GM23338 (cell line): ENCODE results near the gene CD163L1. TPM values are rescaled to one million over a fixed set of nuclear protein-coding genes. Genes with fewer than 3 reads are reported as not detected.

ENCODE experiments used
- ATAC-seq: fragments of 200-7000 bp; cut with Tn5 transposase; 3 replicates; pipeline ENCODE4 v1.9.1; 2020
- DNase-seq: peaks from one replicate; pipeline ENCODE4 v3.0.0-alpha.2; 2015; ENCODE audit warnings: low spot score
- H2AFZ ChIP-seq: fragments of 200-600 bp; sonication (generic); 2 replicates; pipeline ENCODE4 v1.8.0; 2016; ENCODE audit warnings: antibody characterized with exemption, mild to moderate bottlenecking, moderate library complexity
- H3F3A ChIP-seq: fragments of 200-600 bp; sonication (generic); replicated peaks from 2 replicates; pipeline ENCODE4 v1.8.0; 2017; ENCODE audit warnings: antibody characterized with exemption, mixed run types, low read depth
- H3K27ac ChIP-seq: fragments of 200-600 bp; sonication (generic); 2 replicates; pipeline ENCODE4 v1.6.1; 2016; ENCODE audit warnings: low read depth
- H3K27me3 ChIP-seq: fragments of 200-600 bp; sonication (generic); 2 replicates; pipeline ENCODE4 v1.8.0; 2016; ENCODE audit warnings: mild to moderate bottlenecking, mixed run types, moderate library complexity; ENCODE audit not compliant: insufficient read depth
- H3K36me3 ChIP-seq: fragments of 200-600 bp; sonication (generic); 2 replicates; pipeline ENCODE4 v1.8.0; 2016; ENCODE audit warnings: mild to moderate bottlenecking; ENCODE audit not compliant: insufficient read depth
- H3K4me1 ChIP-seq: fragments of 200-600 bp; sonication (generic); 2 replicates; pipeline ENCODE4 v1.8.0; 2016; ENCODE audit warnings: mild to moderate bottlenecking, moderate library complexity; ENCODE audit not compliant: insufficient read depth
- H3K4me2 ChIP-seq: fragments of 200-600 bp; sonication (generic); 2 replicates; pipeline ENCODE4 v1.7.1; 2017; ENCODE audit warnings: mixed run types
- H3K4me3 ChIP-seq: fragments of 200-600 bp; sonication (generic); 2 replicates; pipeline ENCODE4 v1.6.1; 2016; ENCODE audit warnings: mixed run types
- H3K79me2 ChIP-seq: fragments of 200-600 bp; sonication (generic); replicated peaks from 2 replicates; pipeline ENCODE4 v1.8.0; 2017; ENCODE audit warnings: mild to moderate bottlenecking; ENCODE audit not compliant: insufficient read depth
- H3K9me2 ChIP-seq: fragments of 200-600 bp; sonication (generic); 2 replicates; pipeline ENCODE4 v1.8.0; 2017; ENCODE audit not compliant: insufficient read depth
- H4K20me1 ChIP-seq: fragments of 200-600 bp; sonication (generic); replicated peaks from 2 replicates; pipeline ENCODE4 v1.8.0; 2017; ENCODE audit warnings: mild to moderate bottlenecking; ENCODE audit not compliant: insufficient read depth
- H3K27ac Mint-ChIP-seq: 2 replicates; pipeline ENCODE4 v1.8.0; 2020; ENCODE audit warnings: inconsistent platforms, mild to moderate bottlenecking, moderate library complexity, mixed read lengths
- H3K27me3 Mint-ChIP-seq: 3 replicates; pipeline ENCODE4 v1.8.0; 2022; ENCODE audit warnings: low read depth, mild to moderate bottlenecking, moderate library complexity, mixed read lengths, inconsistent platforms; ENCODE audit not compliant: insufficient read depth, poor library complexity
- H3K36me3 Mint-ChIP-seq: 3 replicates; pipeline ENCODE4 v1.8.0; 2021; ENCODE audit warnings: low read depth, mild to moderate bottlenecking, inconsistent platforms, moderate library complexity, mixed read lengths
- H3K4me1 Mint-ChIP-seq: 3 replicates; pipeline ENCODE4 v1.8.0; 2020; ENCODE audit warnings: mild to moderate bottlenecking, inconsistent platforms, mixed read lengths
- H3K4me3 Mint-ChIP-seq: 3 replicates; pipeline ENCODE4 v1.8.0; 2021; ENCODE audit warnings: moderate library complexity, mild to moderate bottlenecking, inconsistent platforms, mixed read lengths
- H3K9me3 Mint-ChIP-seq: 3 replicates; pipeline ENCODE4 v1.8.0; 2020; ENCODE audit warnings: moderate library complexity, mild to moderate bottlenecking, inconsistent platforms, mixed read lengths
- CREB1 ChIP-seq: fragments of 250-450 bp; sonication (Bioruptor Pico); IDR thresholded peaks from 2 replicates; pipeline ENCODE4 v1.5.0; 2020; ENCODE audit warnings: low read depth, mild to moderate bottlenecking, moderate library complexity
- EZH2 ChIP-seq: fragments of 200-600 bp; sonication (generic); IDR thresholded peaks from one replicate; pipeline ENCODE4 v1.8.0; 2017; ENCODE audit warnings: antibody characterized with exemption, mild to moderate bottlenecking, low read depth; ENCODE audit not compliant: unreplicated experiment
- EZH2phosphoT487 ChIP-seq: fragments of 200-600 bp; sonication (generic); IDR thresholded peaks from one replicate; pipeline ENCODE4 v1.8.1; 2018; ENCODE audit warnings: antibody characterized with exemption; ENCODE audit not compliant: unreplicated experiment
- JUNB ChIP-seq: IDR thresholded peaks from one replicate; pipeline ENCODE4 v1.6.1; 2016; ENCODE audit warnings: antibody characterized with exemption; ENCODE audit not compliant: unreplicated experiment
- NANOG ChIP-seq: IDR thresholded peaks from 2 replicates; pipeline ENCODE4 v1.6.1; 2016; ENCODE audit warnings: antibody characterized with exemption, borderline replicate concordance
- POLR2AphosphoS5 ChIP-seq: IDR thresholded peaks from 2 replicates; pipeline ENCODE4 v1.6.1; 2016; ENCODE audit warnings: antibody characterized with exemption, low read depth
- STAT1 ChIP-seq: IDR thresholded peaks from one replicate; pipeline ENCODE4 v1.6.1; 2016; ENCODE audit warnings: antibody characterized with exemption; ENCODE audit not compliant: unreplicated experiment
- ZNF331 ChIP-seq: fragments of 250-450 bp; sonication (Bioruptor Pico); IDR thresholded peaks from 2 replicates; pipeline ENCODE4 v1.5.0; 2020; ENCODE audit warnings: low read depth, mild to moderate bottlenecking, moderate library complexity
- polyA plus RNA-seq: library from polyadenylated mRNA; unstranded; fragments of >200 nt; fragmentation: Nextera tagmentation; extraction: Ambion mirVana; gene quantifications from 2 replicates; pipeline ENCODE4 v1.2.1, GENCODE V29; 2016
- total RNA-seq: library from RNA; depleted of rRNA; stranded (reverse); fragments of >200 nt; shearing (Covaris generic); gene quantifications from 2 replicates; pipeline ENCODE4 v1.2.3, GENCODE V29; 2014
- TF ChIP-seq, protein P1 (sequence below), 2 experiments: fragments of 200-600 bp in 1 of 2; sonication (generic) in 1 of 2; conservative IDR thresholded peaks; 2 replicates each; pipeline versions ENCODE4 v1.5.1 to v1.6.1; 2016 to 2017; ENCODE audit warnings: antibody characterized with exemption in 2 of 2, low read depth in 2 of 2, mild to moderate bottlenecking in 2 of 2, moderate library complexity in 1 of 2
- TF ChIP-seq, protein P2 (sequence below): IDR thresholded peaks from 2 replicates; pipeline ENCODE4 v1.6.1; 2016; ENCODE audit warnings: antibody characterized with exemption
- TF ChIP-seq, protein P3 (sequence below): fragments of 250-450 bp; sonication (Bioruptor Pico); IDR thresholded peaks from 2 replicates; pipeline ENCODE4 v1.5.0; 2020; ENCODE audit warnings: mild to moderate bottlenecking, moderate library complexity

The CD163L1 gene
- total and polyA plus RNA-seq, 2 experiments from 2014 or later: 0.14 to 0.36 TPM

DNA sequence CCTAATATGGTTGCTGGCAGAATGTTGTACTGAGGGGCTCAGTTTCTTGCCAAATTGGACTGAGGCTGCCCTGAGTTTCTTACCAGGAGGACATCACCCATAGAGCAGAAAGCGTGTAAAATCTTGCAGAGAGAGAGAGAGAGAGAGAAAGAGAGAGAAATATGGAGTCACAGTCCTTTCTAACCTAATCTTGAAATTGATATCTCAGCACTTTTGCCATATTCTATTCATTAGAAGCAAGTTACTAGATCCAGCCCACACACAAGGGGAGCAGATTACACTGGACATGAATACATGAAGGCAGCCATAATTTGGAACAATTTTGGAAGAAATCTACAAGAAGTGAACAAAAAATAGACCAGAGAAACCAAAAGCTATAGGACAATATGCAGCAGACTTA, 4.1 kb upstream of the CD163L1 start (continued):
- TF ChIP-seq, protein P1, sequence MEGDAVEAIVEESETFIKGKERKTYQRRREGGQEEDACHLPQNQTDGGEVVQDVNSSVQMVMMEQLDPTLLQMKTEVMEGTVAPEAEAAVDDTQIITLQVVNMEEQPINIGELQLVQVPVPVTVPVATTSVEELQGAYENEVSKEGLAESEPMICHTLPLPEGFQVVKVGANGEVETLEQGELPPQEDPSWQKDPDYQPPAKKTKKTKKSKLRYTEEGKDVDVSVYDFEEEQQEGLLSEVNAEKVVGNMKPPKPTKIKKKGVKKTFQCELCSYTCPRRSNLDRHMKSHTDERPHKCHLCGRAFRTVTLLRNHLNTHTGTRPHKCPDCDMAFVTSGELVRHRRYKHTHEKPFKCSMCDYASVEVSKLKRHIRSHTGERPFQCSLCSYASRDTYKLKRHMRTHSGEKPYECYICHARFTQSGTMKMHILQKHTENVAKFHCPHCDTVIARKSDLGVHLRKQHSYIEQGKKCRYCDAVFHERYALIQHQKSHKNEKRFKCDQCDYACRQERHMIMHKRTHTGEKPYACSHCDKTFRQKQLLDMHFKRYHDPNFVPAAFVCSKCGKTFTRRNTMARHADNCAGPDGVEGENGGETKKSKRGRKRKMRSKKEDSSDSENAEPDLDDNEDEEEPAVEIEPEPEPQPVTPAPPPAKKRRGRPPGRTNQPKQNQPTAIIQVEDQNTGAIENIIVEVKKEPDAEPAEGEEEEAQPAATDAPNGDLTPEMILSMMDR (conservative IDR thresholded peaks at IDR 0.05; ENCODE audit: low read depth in 2 of 2): no peak
- TF ChIP-seq STAT1 (no peak), NANOG (no peak), CREB1 (CRISPR knock-in tag) (no peak), EZH2phosphoT487 (no peak)

DNA sequence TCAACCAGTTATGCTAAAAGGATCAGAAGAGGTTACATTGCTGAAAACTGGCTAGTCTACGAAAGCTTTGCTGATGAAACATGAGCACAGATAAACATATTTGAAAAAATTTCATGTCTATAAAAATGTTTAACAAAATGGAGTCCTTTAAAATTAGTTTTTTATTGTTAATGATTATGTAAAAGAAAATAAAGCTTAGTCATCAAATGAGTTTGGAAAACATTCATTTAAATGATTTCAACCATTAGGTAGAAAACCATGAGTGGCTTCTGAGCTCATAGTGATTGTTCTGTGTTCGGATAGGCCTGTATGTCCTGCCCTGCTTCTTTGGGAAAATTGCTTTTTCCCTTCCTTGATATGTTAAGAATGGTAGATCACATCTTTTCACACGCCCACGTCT, 584 bp upstream of the CD163L1 start:
- Mint-ChIP-seq H3K27ac (no peak overlapping the region), H3K4me3 (no peak overlapping the region), H3K27me3 (peaks cover 4% of the 10 kb centered on the region), H3K4me1 (peaks cover 3% of the 10 kb centered on the region; the same call in 1 of the 3 replicates), H3K36me3 (peaks cover 4% of the 10 kb centered on the region), H3K9me3 (peaks cover 8% of the 10 kb centered on the region)
- no peaks in the 10 kb centered on the region; the same call in 1 of the 2 replicates for H3K4me1 ChIP-seq
- no peaks in the 10 kb centered on the region for H3K27me3 ChIP-seq
- H3K36me3 ChIP-seq: no peaks in the 10 kb centered on the region
- H2AFZ ChIP-seq: no peak overlapping the region
- DNase-seq (no peak), ATAC-seq (no peak)
- H3F3A ChIP-seq: peaks cover 8% of the 10 kb centered on the region; the same call in 1 of the 2 replicates
- no peak overlapping the region for H3K4me3 ChIP-seq
- H3K79me2 ChIP-seq: no peaks in the 10 kb centered on the region
- no peak overlapping the region for H3K4me2 ChIP-seq
- no peaks in the 10 kb centered on the region for H3K9me2 ChIP-seq
- H3K27ac ChIP-seq: no peak overlapping the region
- H4K20me1 ChIP-seq: no peaks in the 10 kb centered on the region
- TF ChIP-seq EZH2phosphoT487 (no peak), ZNF331 (CRISPR knock-in tag) (no peak), EZH2 (no peak), JUNB (no peak), STAT1 (no peak), NANOG (no peak), CREB1 (CRISPR knock-in tag) (no peak), POLR2AphosphoS5 (no peak)
- TF ChIP-seq, protein P1 (conservative IDR thresholded peaks at IDR 0.05; ENCODE audit: low read depth in 2 of 2): no peak
- TF ChIP-seq, protein P2, sequence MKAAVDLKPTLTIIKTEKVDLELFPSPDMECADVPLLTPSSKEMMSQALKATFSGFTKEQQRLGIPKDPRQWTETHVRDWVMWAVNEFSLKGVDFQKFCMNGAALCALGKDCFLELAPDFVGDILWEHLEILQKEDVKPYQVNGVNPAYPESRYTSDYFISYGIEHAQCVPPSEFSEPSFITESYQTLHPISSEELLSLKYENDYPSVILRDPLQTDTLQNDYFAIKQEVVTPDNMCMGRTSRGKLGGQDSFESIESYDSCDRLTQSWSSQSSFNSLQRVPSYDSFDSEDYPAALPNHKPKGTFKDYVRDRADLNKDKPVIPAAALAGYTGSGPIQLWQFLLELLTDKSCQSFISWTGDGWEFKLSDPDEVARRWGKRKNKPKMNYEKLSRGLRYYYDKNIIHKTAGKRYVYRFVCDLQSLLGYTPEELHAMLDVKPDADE: no peak
- TF ChIP-seq, protein P3, sequence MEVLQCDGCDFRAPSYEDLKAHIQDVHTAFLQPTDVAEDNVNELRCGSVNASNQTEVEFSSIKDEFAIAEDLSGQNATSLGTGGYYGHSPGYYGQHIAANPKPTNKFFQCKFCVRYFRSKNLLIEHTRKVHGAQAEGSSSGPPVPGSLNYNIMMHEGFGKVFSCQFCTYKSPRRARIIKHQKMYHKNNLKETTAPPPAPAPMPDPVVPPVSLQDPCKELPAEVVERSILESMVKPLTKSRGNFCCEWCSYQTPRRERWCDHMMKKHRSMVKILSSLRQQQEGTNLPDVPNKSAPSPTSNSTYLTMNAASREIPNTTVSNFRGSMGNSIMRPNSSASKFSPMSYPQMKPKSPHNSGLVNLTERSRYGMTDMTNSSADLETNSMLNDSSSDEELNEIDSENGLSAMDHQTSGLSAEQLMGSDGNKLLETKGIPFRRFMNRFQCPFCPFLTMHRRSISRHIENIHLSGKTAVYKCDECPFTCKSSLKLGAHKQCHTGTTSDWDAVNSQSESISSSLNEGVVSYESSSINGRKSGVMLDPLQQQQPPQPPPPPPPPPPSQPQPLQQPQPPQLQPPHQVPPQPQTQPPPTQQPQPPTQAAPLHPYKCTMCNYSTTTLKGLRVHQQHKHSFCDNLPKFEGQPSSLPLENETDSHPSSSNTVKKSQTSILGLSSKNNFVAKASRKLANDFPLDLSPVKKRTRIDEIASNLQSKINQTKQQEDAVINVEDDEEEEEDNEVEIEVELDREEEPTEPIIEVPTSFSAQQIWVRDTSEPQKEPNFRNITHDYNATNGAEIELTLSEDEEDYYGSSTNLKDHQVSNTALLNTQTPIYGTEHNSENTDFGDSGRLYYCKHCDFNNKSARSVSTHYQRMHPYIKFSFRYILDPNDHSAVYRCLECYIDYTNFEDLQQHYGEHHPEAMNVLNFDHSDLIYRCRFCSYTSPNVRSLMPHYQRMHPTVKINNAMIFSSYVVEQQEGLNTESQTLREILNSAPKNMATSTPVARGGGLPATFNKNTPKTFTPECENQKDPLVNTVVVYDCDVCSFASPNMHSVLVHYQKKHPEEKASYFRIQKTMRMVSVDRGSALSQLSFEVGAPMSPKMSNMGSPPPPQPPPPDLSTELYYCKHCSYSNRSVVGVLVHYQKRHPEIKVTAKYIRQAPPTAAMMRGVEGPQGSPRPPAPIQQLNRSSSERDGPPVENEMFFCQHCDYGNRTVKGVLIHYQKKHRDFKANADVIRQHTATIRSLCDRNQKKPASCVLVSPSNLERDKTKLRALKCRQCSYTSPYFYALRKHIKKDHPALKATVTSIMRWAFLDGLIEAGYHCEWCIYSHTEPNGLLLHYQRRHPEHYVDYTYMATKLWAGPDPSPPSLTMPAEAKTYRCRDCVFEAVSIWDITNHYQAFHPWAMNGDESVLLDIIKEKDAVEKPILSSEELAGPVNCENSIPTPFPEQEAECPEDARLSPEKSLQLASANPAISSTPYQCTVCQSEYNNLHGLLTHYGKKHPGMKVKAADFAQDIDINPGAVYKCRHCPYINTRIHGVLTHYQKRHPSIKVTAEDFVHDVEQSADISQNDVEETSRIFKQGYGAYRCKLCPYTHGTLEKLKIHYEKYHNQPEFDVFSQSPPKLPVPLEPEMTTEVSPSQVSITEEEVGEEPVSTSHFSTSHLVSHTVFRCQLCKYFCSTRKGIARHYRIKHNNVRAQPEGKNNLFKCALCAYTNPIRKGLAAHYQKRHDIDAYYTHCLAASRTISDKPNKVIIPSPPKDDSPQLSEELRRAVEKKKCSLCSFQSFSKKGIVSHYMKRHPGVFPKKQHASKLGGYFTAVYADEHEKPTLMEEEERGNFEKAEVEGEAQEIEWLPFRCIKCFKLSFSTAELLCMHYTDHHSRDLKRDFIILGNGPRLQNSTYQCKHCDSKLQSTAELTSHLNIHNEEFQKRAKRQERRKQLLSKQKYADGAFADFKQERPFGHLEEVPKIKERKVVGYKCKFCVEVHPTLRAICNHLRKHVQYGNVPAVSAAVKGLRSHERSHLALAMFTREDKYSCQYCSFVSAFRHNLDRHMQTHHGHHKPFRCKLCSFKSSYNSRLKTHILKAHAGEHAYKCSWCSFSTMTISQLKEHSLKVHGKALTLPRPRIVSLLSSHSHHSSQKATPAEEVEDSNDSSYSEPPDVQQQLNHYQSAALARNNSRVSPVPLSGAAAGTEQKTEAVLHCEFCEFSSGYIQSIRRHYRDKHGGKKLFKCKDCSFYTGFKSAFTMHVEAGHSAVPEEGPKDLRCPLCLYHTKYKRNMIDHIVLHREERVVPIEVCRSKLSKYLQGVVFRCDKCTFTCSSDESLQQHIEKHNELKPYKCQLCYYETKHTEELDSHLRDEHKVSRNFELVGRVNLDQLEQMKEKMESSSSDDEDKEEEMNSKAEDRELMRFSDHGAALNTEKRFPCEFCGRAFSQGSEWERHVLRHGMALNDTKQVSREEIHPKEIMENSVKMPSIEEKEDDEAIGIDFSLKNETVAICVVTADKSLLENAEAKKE (CRISPR knock-in tag): no peak
